Activated T-helper 2 cell treated with anti-CD3 and anti-CD28 coated beads, Interferon-gamma antibody, Interleukin-2, Interleukin-4, amounts not matched to agents 10 μg/mL and 5 μg/mL and 100 μg/mL, durations not matched to agents 14 hours and 24 hours and 36 hours (primary cell): ENCODE measurements around the gene GPC5. TPM values are rescaled to one million over a fixed set of nuclear protein-coding genes. Genes with fewer than 3 reads are reported as not detected.

Source experiments
- DNase-seq: peaks from one replicate; pipeline ENCODE4 v3.0.0; 2021; ENCODE audit warnings: low spot score
- H3K27ac Mint-ChIP-seq: one replicate; pipeline ENCODE4 v1.8.0; 2021; ENCODE audit warnings: mixed read lengths
- H3K27me3 Mint-ChIP-seq: one replicate; pipeline ENCODE4 v1.8.0; 2021; ENCODE audit warnings: low read depth, mixed read lengths
- H3K36me3 Mint-ChIP-seq: one replicate; pipeline ENCODE4 v1.8.0; 2021; ENCODE audit warnings: low read depth, mixed read lengths
- H3K4me1 Mint-ChIP-seq: one replicate; pipeline ENCODE4 v1.8.0; 2021; ENCODE audit warnings: low read depth, mixed read lengths
- H3K4me3 Mint-ChIP-seq: one replicate; pipeline ENCODE4 v1.8.0; 2021; ENCODE audit warnings: low read depth, mild to moderate bottlenecking, moderate library complexity, mixed read lengths
- H3K9me3 Mint-ChIP-seq: one replicate; pipeline ENCODE4 v1.8.0; 2021; ENCODE audit warnings: mixed read lengths
- intact Hi-C: fragments of 100-400 bp; cut with micrococcal nuclease; formaldehyde crosslinking; loops from one replicate; pipeline ENCODE4 v1.15.1; 2023
- total RNA-seq: library from RNA; stranded (reverse); gene quantifications from 2 replicates; pipeline ENCODE4 v1.2.3, GENCODE V29; 2022

GPC5 gene
- total RNA-seq, 1 donor from 2014 or later = 0.57 TPM

GRCh38 chr13:91357613-91358386 is 40.6 kb upstream of the GPC5 start:
- Mint-ChIP-seq H3K9me3 (no peaks in the 10 kb centered on the region), H3K27ac (peak overlapping the region; percentile 5), H3K27me3 (no peaks in the 10 kb centered on the region), H3K4me3 (no peak overlapping the region), H3K4me1 (peaks cover 30% of the 10 kb centered on the region), H3K36me3 (peaks cover 71% of the 10 kb centered on the region)
- no peak for DNase-seq
- intact Hi-C loops = no loop called here

- Mint-ChIP-seq H3K4me1 (peaks cover 28% of the 10 kb centered on the region), H3K36me3 (peaks cover 70% of the 10 kb centered on the region), H3K9me3 (no peaks in the 10 kb centered on the region), H3K4me3 (no peak overlapping the region), H3K27me3 (no peaks in the 10 kb centered on the region), H3K27ac (no peak overlapping the region)
- DNase-seq = no peak
- intact Hi-C loops = no loop called here
Observed at GRCh38 chr13:91358387-91358782, 40.0 kb upstream of the GPC5 start.

- Mint-ChIP-seq H3K4me1 (peaks cover 24% of the 10 kb centered on the region), H3K9me3 (no peaks in the 10 kb centered on the region), H3K36me3 (peaks cover 68% of the 10 kb centered on the region), H3K4me3 (no peak overlapping the region), H3K27ac (peak overlapping the region; percentile 14), H3K27me3 (no peaks in the 10 kb centered on the region)
- intact Hi-C loops = no loop called here
- no peak for DNase-seq
Observed at GRCh38 chr13:91359111-91359510, 39.3 kb upstream of the GPC5 start.

- H3K9me3 Mint-ChIP-seq = no peaks in the 10 kb centered on the region
- H3K27ac Mint-ChIP-seq = peak overlapping the region; percentile 59
- H3K27me3 Mint-ChIP-seq = no peaks in the 10 kb centered on the region
- peaks cover 24% of the 10 kb centered on the region for H3K4me1 Mint-ChIP-seq
- peaks cover 63% of the 10 kb centered on the region for H3K36me3 Mint-ChIP-seq
- no peak for DNase-seq
- no peak overlapping the region for H3K4me3 Mint-ChIP-seq
- intact Hi-C loops = loop anchor here (1.0 kb wide), 1 partner anchor 10 kb away; no protein-coding TSS in a partner anchor
Observed at GRCh38 chr13:91359631-91360030, 38.8 kb upstream of the GPC5 start.

GRCh38 chr13:91360246-91360751 is 38.1 kb upstream of the GPC5 start:
- Mint-ChIP-seq H3K9me3 (no peaks in the 10 kb centered on the region), H3K36me3 (peaks cover 57% of the 10 kb centered on the region), H3K27ac (no peak overlapping the region), H3K4me3 (no peak overlapping the region), H3K27me3 (no peaks in the 10 kb centered on the region), H3K4me1 (peaks cover 21% of the 10 kb centered on the region)
- intact Hi-C loops = loop anchor here (1.0 kb wide), 1 partner anchor 11 kb away; no protein-coding TSS in a partner anchor
- DNase-seq = no peak

- H3K27ac Mint-ChIP-seq = no peak overlapping the region
- peaks cover 13% of the 10 kb centered on the region for H3K4me1 Mint-ChIP-seq
- DNase-seq = no peak
- H3K27me3 Mint-ChIP-seq = no peaks in the 10 kb centered on the region
- intact Hi-C loops = no loop called here
- H3K4me3 Mint-ChIP-seq = no peak overlapping the region
- H3K9me3 Mint-ChIP-seq = no peaks in the 10 kb centered on the region
- peaks cover 42% of the 10 kb centered on the region for H3K36me3 Mint-ChIP-seq
Observed at GRCh38 chr13:91361755-91362271, 36.6 kb upstream of the GPC5 start.

GRCh38 chr13:91362908-91363307 is 35.5 kb upstream of the GPC5 start:
- no peak for DNase-seq
- H3K9me3 Mint-ChIP-seq = no peaks in the 10 kb centered on the region
- intact Hi-C loops = no loop called here
- H3K4me1 Mint-ChIP-seq = peaks cover 16% of the 10 kb centered on the region
- no peak overlapping the region for H3K27ac Mint-ChIP-seq
- peaks cover 35% of the 10 kb centered on the region for H3K36me3 Mint-ChIP-seq
- H3K27me3 Mint-ChIP-seq = no peaks in the 10 kb centered on the region
- H3K4me3 Mint-ChIP-seq = no peak overlapping the region

- Mint-ChIP-seq H3K9me3 (no peaks in the 10 kb centered on the region), H3K27me3 (peaks cover 5% of the 10 kb centered on the region), H3K36me3 (peaks cover 10% of the 10 kb centered on the region), H3K27ac (no peak overlapping the region), H3K4me1 (peaks cover 24% of the 10 kb centered on the region), H3K4me3 (no peak overlapping the region)
- intact Hi-C loops = loop anchor here (2.0 kb wide), 2 partner anchors 21 to 31 kb away; partner anchors contain the start of genes GPC5 and MIR17HG
- DNase-seq = no peak
Observed at GRCh38 chr13:91368101-91368500, 30.3 kb upstream of the GPC5 start.

GRCh38 chr13:91368676-91369440 is 29.6 kb upstream of the GPC5 start:
- DNase-seq = no peak
- H3K4me3 Mint-ChIP-seq = no peak overlapping the region
- peaks cover 6% of the 10 kb centered on the region for H3K27me3 Mint-ChIP-seq
- no peaks in the 10 kb centered on the region for H3K9me3 Mint-ChIP-seq
- peaks cover 5% of the 10 kb centered on the region for H3K36me3 Mint-ChIP-seq
- H3K4me1 Mint-ChIP-seq = peaks cover 24% of the 10 kb centered on the region
- H3K27ac Mint-ChIP-seq = peak overlapping the region; percentile 24
- intact Hi-C loops = loop anchor here (2.0 kb wide), 2 partner anchors 22 to 30 kb away; partner anchors contain the start of genes GPC5 and MIR17HG

GRCh38 chr13:91369441-91369831 is 29.0 kb upstream of the GPC5 start:
- H3K4me1 Mint-ChIP-seq = peaks cover 24% of the 10 kb centered on the region
- intact Hi-C loops = loop anchor here (2.0 kb wide), 2 partner anchors 23 to 29 kb away; partner anchors contain the start of genes GPC5 and MIR17HG
- H3K9me3 Mint-ChIP-seq = no peaks in the 10 kb centered on the region
- peaks cover 5% of the 10 kb centered on the region for H3K36me3 Mint-ChIP-seq
- H3K27ac Mint-ChIP-seq = no peak overlapping the region
- H3K27me3 Mint-ChIP-seq = peaks cover 6% of the 10 kb centered on the region
- H3K4me3 Mint-ChIP-seq = no peak overlapping the region
- DNase-seq = no peak

- no peak overlapping the region for H3K4me3 Mint-ChIP-seq
- H3K27ac Mint-ChIP-seq = no peak overlapping the region
- H3K36me3 Mint-ChIP-seq = peaks cover 5% of the 10 kb centered on the region
- intact Hi-C loops = no loop called here
- H3K9me3 Mint-ChIP-seq = no peaks in the 10 kb centered on the region
- peaks cover 29% of the 10 kb centered on the region for H3K4me1 Mint-ChIP-seq
- DNase-seq = no peak
- peaks cover 6% of the 10 kb centered on the region for H3K27me3 Mint-ChIP-seq
Observed at GRCh38 chr13:91370501-91370900, 27.9 kb upstream of the GPC5 start.

- intact Hi-C loops = no loop called here
- Mint-ChIP-seq H3K4me3 (no peak overlapping the region), H3K9me3 (no peaks in the 10 kb centered on the region), H3K4me1 (peaks cover 22% of the 10 kb centered on the region), H3K27me3 (peaks cover 6% of the 10 kb centered on the region), H3K36me3 (no peaks in the 10 kb centered on the region), H3K27ac (no peak overlapping the region)
- DNase-seq = no peak
Observed at GRCh38 chr13:91372911-91373310, 25.5 kb upstream of the GPC5 start.
